ENCODE data around the gene ADAM15.
A peak's percentile ranks its signal among the peaks of the same experiment; 100 is the strongest.

ADAM15 gene

GRCh38 chr1:155078469-155079209 is 27.5 kb downstream of the ADAM15 start, which contains the start of gene EFNA3:
Gene EFNA3, plus strand, starts transcription at chr1:155078837. Its CDS starts 105 bp downstream, at chr1:155078942.
- no peak for TF ChIP-seq CTCF (IDR thresholded peaks at IDR 0.05; ENCODE audit: low read depth, low read length, missing control alignments)
- 0 out of 2 replicates have a peak within 1 kb of the TSS, but pooled peaks have one; percentile 11 for H3K4me3 ChIP-seq (replicated peaks; ENCODE audit: low read depth, low read length)
- no peak for DNase-seq (ENCODE audit: extremely low read depth, low read depth)

DNA sequence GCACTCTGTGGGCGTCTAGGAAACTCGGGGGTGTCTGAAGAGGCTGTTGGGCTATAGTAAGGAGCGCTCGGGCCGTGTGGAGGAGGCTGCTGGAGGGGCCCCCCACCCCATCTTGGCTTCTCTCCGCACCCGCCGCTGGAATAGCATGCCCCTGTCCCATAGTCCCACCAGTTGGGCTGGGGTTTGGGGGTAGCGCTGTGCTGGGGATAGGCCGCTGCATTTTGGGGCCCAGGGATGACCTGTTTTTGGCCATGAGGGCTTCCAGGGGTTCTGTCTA is 28.0 kb downstream of the ADAM15 start:
- DNase-seq (ENCODE audit: extremely low read depth, low read depth), result no peak
- H3K4me3 ChIP-seq (replicated peaks; ENCODE audit: low read depth, low read length), result 0 out of 2 replicates have a peak overlapping the region, but pooled peaks have one; percentile 11
- TF ChIP-seq CTCF (IDR thresholded peaks at IDR 0.05; ENCODE audit: low read depth, low read length, missing control alignments), result no peak

DNA sequence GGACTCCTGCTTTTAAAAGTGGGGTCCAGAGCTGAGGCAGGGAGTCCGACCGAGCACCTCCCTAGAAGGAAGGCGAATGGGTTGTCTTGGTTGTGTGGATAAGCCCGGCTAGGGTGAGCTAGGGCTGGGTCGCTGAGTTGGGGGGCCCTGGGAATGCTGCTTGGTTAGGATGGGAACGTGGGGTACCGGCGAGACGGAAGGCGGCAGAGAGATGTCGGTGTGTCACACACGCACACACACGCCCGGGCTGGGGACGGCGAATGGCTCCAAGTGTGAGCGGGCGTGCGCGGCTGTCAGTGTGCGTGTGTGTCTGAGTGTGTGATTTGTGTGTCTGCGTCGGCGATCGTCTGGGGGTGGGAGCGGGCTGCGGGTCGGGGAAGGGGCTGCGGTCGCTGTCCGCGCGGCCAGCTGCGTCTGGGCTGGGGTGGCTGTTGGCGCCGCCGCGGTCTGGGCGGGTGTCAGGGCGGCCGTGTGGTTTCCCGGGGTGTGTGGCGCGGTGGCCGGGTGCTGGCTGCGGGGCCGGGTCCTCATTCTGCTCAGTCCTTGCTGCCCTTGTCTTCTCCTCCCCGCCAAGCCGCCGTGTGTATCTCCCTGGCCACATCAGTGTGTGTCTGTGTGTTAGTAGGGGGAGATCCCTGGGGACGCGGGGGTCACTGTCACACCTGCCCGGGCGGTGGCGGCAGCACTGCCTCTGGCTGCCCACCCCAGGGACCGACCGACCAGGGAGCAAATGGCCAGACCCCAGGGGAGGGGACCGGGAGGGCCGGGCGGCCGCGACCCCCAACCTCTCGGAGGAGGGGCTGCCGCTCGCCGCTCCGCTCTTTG is 28.6 kb downstream of the ADAM15 start:
- TF ChIP-seq CTCF (IDR thresholded peaks at IDR 0.05; ENCODE audit: low read depth, low read length, missing control alignments), result no peak
- DNase-seq (ENCODE audit: extremely low read depth, low read depth), result no peak
- no peak overlapping the region for H3K4me3 ChIP-seq (replicated peaks; ENCODE audit: low read depth, low read length)

DNA sequence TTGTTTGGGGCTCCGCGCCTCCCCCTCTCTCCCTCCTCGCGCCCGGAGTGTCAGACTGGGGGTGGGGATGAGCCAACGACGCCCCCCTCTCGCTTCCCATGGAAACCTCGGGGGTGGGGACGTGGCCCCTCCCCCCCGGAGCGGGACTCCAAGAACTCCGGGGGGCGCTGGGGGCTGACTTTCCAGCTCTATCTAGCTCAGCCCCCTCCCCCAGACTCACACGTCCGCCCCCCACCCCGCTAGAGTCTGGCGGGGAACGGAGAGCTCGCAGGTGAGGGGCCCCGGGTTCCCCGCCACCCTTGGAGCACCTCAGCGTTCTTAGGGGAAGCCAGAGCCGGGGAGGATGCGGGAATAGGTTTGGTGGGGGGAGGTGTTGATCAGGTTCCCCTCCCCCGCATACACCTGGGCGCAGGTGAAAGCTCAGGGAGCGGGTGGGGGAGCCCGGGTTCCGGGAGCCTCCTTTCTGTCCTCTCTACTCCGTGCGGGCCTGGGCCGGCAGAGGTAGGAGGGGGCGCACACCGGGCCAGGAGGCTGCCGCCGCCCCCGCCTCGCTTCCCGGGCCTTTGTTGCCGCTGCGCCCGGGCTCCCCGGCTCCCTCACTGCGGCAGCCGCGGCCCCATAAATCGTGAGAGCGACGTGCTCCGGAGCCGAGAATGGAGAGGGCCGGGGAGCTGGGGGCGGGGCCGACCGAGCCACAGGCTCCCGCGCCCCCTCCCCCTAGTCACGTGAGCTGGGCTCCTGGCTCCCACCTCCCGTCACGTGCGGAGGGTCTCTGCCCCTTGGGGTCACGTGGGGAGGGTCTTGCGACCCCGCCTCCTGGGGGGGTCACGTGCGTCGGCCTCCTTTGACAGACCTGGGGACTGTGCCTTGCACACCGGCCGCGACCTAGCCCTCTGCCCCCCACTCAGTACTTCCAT is 29.5 kb downstream of the ADAM15 start:
- no peak overlapping the region for H3K4me3 ChIP-seq (replicated peaks; ENCODE audit: low read depth, low read length)

DNA sequence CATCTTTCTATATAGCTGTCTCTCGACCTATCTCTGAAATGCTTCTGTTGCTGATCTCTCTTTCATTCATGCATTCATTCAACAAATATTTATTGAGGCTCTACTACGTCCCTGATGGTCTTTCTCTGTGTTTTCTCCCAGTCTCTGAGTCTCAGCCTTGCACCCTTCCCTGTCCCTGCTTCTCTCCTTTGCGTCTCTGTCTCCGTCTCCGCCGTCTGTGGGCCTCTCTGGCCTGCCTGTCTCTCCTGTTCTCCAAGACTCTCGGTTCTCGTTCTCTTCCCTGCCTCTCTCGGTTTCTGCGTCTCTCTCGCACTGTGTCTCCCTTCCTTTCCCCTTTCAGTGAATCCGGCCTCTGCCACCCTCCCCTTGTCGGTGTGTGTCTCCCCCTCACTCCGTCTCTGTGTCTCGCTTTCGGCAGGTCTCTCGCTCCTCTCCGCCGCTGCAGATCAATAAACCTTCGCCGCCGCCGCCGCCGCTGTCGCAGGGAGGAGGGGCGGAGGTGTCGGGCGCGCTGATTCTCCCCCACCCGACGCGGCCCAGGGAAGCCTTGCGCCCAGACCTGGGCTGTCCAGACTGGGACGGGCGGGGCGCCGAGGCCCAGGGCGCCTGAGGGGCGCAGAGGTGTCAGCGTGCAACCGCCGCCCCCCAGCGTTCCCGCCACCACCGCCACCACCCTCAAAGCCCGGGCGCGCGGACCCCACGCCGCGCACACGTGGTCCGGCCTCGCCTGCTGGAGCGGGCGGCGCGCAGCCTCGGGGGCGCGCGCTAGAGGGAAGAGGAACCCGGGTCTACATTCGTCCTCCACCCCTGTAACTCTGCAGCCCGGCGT is 30.6 kb downstream of the ADAM15 start:
- no peak for DNase-seq (ENCODE audit: extremely low read depth, low read depth)
- H3K4me3 ChIP-seq (replicated peaks; ENCODE audit: low read depth, low read length), result no peak overlapping the region
- TF ChIP-seq CTCF (IDR thresholded peaks at IDR 0.05; ENCODE audit: low read depth, low read length, missing control alignments), result no peak

More for the DNA sequence above, 29.5 kb downstream of the ADAM15 start:
- DNase-seq (ENCODE audit: extremely low read depth, low read depth), result no peak
- TF ChIP-seq CTCF (IDR thresholded peaks at IDR 0.05; ENCODE audit: low read depth, low read length, missing control alignments), result no peak
